ENCODE measurements around the gene TNRC18.
A peak's percentile ranks its signal among the peaks of the same experiment; 100 is the strongest.
"Not testable (repeated sequence)": the region's sequence is repeated elsewhere in the genome, so short reads cannot be mapped to it uniquely, and the experiment has no call there.

TNRC18 gene

GRCh38 chr7:5373300-5373699 is 50.3 kb downstream of the TNRC18 start:
- TF ChIP-seq POLR2A (IDR thresholded peaks at IDR 0.05; ENCODE audit: low read depth, low read length) (no peak), POU2F2 (IDR thresholded peaks at IDR 0.05; ENCODE audit: low read depth, low read length) (no peak), TAF1 (IDR thresholded peaks at IDR 0.05; ENCODE audit: low read depth, low read length) (no peak), PAX5 (IDR thresholded peaks at IDR 0.05; ENCODE audit: insufficient read depth, low read length, severe bottlenecking) (no peak), SPI1 (IDR thresholded peaks at IDR 0.05; ENCODE audit: low read depth, low read length) (no peak), POLR2AphosphoS5 (IDR thresholded peaks at IDR 0.05; ENCODE audit: low read depth, low read length) (no peak)
- no peak for DNase-seq (ENCODE audit: insufficient read length, low spot score)
- FAIRE-seq = no peak

GRCh38 chr7:5370454-5371353 is 52.9 kb downstream of the TNRC18 start:
- DNase-seq (ENCODE audit: insufficient read length, low spot score) (no peak), FAIRE-seq (no peak)
- TF ChIP-seq POU2F2 (IDR thresholded peaks at IDR 0.05; ENCODE audit: low read depth, low read length) (no peak), POLR2AphosphoS5 (IDR thresholded peaks at IDR 0.05; ENCODE audit: low read depth, low read length) (no peak), PAX5 (IDR thresholded peaks at IDR 0.05; ENCODE audit: insufficient read depth, low read length, severe bottlenecking) (no peak), SPI1 (IDR thresholded peaks at IDR 0.05; ENCODE audit: low read depth, low read length) (no peak), TAF1 (IDR thresholded peaks at IDR 0.05; ENCODE audit: low read depth, low read length) (no peak), POLR2A (IDR thresholded peaks at IDR 0.05; ENCODE audit: low read depth, low read length) (no peak)

GRCh38 chr7:5367661-5368060 is 56.0 kb downstream of the TNRC18 start:
- TF ChIP-seq POU2F2 (IDR thresholded peaks at IDR 0.05; ENCODE audit: low read depth, low read length) (no peak), PAX5 (IDR thresholded peaks at IDR 0.05; ENCODE audit: insufficient read depth, low read length, severe bottlenecking) (no peak), TAF1 (IDR thresholded peaks at IDR 0.05; ENCODE audit: low read depth, low read length) (no peak), SPI1 (IDR thresholded peaks at IDR 0.05; ENCODE audit: low read depth, low read length) (no peak), POLR2AphosphoS5 (IDR thresholded peaks at IDR 0.05; ENCODE audit: low read depth, low read length) (no peak), POLR2A (IDR thresholded peaks at IDR 0.05; ENCODE audit: low read depth, low read length) (no peak)
- DNase-seq (ENCODE audit: insufficient read length, low spot score) (no peak), FAIRE-seq (no peak)

GRCh38 chr7:5365976-5366625 is 57.5 kb downstream of the TNRC18 start:
- DNase-seq (ENCODE audit: insufficient read length, low spot score) (peak; percentile 71), FAIRE-seq (peak; percentile 95)

- FAIRE-seq = no peak
- DNase-seq (ENCODE audit: insufficient read length, low spot score) = peak; percentile 55
Observed at GRCh38 chr7:5363729-5364128, 59.9 kb downstream of the TNRC18 start.

GRCh38 chr7:5362466-5362865 is 61.2 kb downstream of the TNRC18 start:
- no peak for DNase-seq (ENCODE audit: insufficient read length, low spot score)
- no peak for FAIRE-seq
- no peak for TF ChIP-seq SPI1 (IDR thresholded peaks at IDR 0.05; ENCODE audit: low read depth, low read length)

More at GRCh38 chr7:5363729-5364128, 59.9 kb downstream of the TNRC18 start:
- TF ChIP-seq POU2F2 (IDR thresholded peaks at IDR 0.05; ENCODE audit: low read depth, low read length) = peak; percentile 78; the same call in 1 of the 2 replicates
- TF ChIP-seq TAF1 (IDR thresholded peaks at IDR 0.05; ENCODE audit: low read depth, low read length) = no peak

- no peak for DNase-seq (ENCODE audit: insufficient read length, low spot score)
- no peak for FAIRE-seq
- TF ChIP-seq SPI1 (IDR thresholded peaks at IDR 0.05; ENCODE audit: low read depth, low read length) = no peak
- no peak for TF ChIP-seq POLR2AphosphoS5 (IDR thresholded peaks at IDR 0.05; ENCODE audit: low read depth, low read length)
- TF ChIP-seq POU2F2 (IDR thresholded peaks at IDR 0.05; ENCODE audit: low read depth, low read length) = no peak
- no peak for TF ChIP-seq POLR2A (IDR thresholded peaks at IDR 0.05; ENCODE audit: low read depth, low read length)
- TF ChIP-seq TAF1 (IDR thresholded peaks at IDR 0.05; ENCODE audit: low read depth, low read length) = no peak
- TF ChIP-seq PAX5 (IDR thresholded peaks at IDR 0.05; ENCODE audit: insufficient read depth, low read length, severe bottlenecking) = no peak
Observed at GRCh38 chr7:5361446-5362127, 62.0 kb downstream of the TNRC18 start.

- no peak for DNase-seq (ENCODE audit: insufficient read length, low spot score)
- no peak for FAIRE-seq
- TF ChIP-seq POLR2A (IDR thresholded peaks at IDR 0.05; ENCODE audit: low read depth, low read length) (no peak), POLR2AphosphoS5 (IDR thresholded peaks at IDR 0.05; ENCODE audit: low read depth, low read length) (no peak), TAF1 (IDR thresholded peaks at IDR 0.05; ENCODE audit: low read depth, low read length) (no peak), POU2F2 (IDR thresholded peaks at IDR 0.05; ENCODE audit: low read depth, low read length) (no peak), PAX5 (IDR thresholded peaks at IDR 0.05; ENCODE audit: insufficient read depth, low read length, severe bottlenecking) (no peak), SPI1 (IDR thresholded peaks at IDR 0.05; ENCODE audit: low read depth, low read length) (no peak)
Observed at GRCh38 chr7:5360971-5361370, 62.7 kb downstream of the TNRC18 start.

GRCh38 chr7:5360451-5360850 is 63.2 kb downstream of the TNRC18 start:
- TF ChIP-seq SPI1 (IDR thresholded peaks at IDR 0.05; ENCODE audit: low read depth, low read length) (no peak), POLR2A (IDR thresholded peaks at IDR 0.05; ENCODE audit: low read depth, low read length) (no peak), PAX5 (IDR thresholded peaks at IDR 0.05; ENCODE audit: insufficient read depth, low read length, severe bottlenecking) (no peak), POU2F2 (IDR thresholded peaks at IDR 0.05; ENCODE audit: low read depth, low read length) (no peak), POLR2AphosphoS5 (IDR thresholded peaks at IDR 0.05; ENCODE audit: low read depth, low read length) (no peak), TAF1 (IDR thresholded peaks at IDR 0.05; ENCODE audit: low read depth, low read length) (no peak)
- FAIRE-seq (no peak), DNase-seq (ENCODE audit: insufficient read length, low spot score) (no peak)

GRCh38 chr7:5360021-5360420 is 63.6 kb downstream of the TNRC18 start:
- FAIRE-seq = not testable (repeated sequence)

More at GRCh38 chr7:5360021-5360420, 63.6 kb downstream of the TNRC18 start:
- not testable (repeated sequence) for DNase-seq (ENCODE audit: insufficient read length, low spot score)
